ENCODE results near the gene CDH4. TPM values are rescaled to one million over a fixed set of nuclear protein-coding genes. Genes with fewer than 3 reads are reported as not detected.

Gene CDH4
- total RNA-seq, 1 experiment from 2014 or later = 5.3 TPM

DNA sequence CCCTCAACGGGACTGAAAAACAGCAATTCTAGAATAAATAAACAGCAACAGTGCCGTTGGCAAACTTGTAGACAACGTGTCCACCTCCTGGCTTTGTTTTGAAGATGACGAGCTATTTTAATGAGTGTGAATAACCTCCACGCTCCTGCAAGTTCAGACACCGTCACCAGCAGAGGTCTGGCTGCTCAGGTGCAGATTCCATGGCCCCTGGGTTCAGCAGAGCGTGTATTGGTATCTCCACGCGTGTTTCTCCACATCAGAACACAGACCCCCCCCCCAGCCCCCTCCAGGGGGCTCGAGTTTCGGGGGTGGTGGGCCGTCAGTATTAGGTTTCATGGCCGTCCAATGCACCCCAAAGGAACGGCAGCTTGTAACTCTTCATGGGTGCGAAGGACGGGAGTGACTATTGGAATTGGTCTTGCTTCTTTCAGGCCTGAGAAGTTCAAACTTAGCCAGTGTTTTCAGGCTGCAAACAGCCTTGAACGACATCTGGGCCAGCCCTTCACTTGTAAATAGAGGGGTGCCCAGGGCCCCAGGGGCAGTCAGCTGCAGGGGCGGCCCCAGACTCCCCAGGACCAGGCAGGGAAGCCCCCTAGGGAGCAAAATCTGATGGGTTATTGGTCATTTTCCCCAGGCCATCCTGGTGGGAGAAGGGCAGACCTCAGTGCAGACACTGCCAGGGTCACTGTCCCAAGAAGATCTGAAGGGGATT is 505.1 kb downstream of the CDH4 start:
- Mint-ChIP-seq H3K4me3 (no peak overlapping the region), H3K4me1 (peaks cover 20% of the 10 kb centered on the region), H3K36me3 (no peaks in the 10 kb centered on the region; the same call in 1 of the 2 replicates), H3K9me3 (no peaks in the 10 kb centered on the region), H3K27ac (no peak overlapping the region; the same call in 1 of the 2 replicates), H3K27me3 (ENCODE audit: low read depth) (no peaks in the 10 kb centered on the region)
- ChIA-PET CTCF (interaction anchor here (1.1 kb wide), 1 partner anchor 10 kb away, joined by 3 read pairs; no protein-coding TSS in a partner anchor), POLR2A (no interaction called here)
- ATAC-seq (no peak), DNase-seq (ENCODE audit: low spot score) (no peak)
- TF ChIP-seq MYBL2 (CRISPR knock-in tag; IDR thresholded peaks at IDR 0.05) (no peak), TP53 (CRISPR knock-in tag; IDR thresholded peaks at IDR 0.05) (no peak), ESRRA (CRISPR knock-in tag; IDR thresholded peaks at IDR 0.05; ENCODE audit: borderline replicate concordance) (no peak), TEAD4 (CRISPR knock-in tag; IDR thresholded peaks at IDR 0.05) (no peak), CREB1 (CRISPR knock-in tag; IDR thresholded peaks at IDR 0.05) (no peak), NFATC4 (CRISPR knock-in tag; IDR thresholded peaks at IDR 0.05) (no peak), JUN (CRISPR knock-in tag; IDR thresholded peaks at IDR 0.05) (no peak), FOXP1 (CRISPR knock-in tag; IDR thresholded peaks at IDR 0.05; ENCODE audit: borderline replicate concordance) (no peak)

DNA sequence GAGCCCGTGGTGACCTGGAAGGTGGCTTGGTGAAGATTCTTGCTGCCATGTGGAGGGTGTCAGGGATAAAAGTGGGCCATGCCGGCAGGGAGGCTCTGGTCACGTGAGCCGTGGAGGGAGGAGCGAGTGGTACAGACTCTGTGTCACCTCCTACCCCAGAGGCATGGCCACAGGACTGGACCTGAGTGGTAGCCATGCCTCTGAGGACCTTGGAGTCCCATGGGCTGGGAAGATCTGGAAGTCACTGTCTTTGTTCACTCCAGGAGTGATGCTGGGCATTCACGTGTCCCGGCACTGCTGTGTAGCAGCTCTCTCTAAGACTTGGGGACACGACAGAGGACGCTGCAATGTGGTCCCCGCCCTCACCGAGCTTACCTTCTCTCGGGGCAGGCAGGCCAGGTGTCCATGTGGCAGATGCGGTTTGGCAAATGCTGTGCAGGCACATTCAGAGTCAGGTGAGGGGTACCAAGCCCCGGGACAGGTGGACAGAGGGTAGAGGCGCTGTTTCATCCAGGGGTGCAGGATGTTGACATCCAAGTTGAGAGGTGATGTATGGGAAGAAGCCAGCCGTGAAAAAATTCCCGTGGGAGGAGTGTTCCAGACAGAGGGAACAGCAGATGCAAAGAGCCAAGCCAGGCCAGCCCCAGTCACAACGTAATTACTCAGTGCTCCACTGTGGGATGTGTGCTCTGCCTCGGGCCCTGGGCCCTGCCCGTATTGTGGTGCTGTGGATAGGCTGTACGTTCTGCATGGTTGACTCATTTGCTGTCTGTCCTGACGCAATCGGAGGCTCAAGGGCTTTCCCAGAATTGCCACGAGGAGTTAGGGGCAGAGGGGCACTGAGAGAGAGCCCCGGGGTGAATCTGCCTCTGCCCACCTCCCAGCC is 505.9 kb downstream of the CDH4 start:
- peaks cover 14% of the 10 kb centered on the region for H3K4me1 Mint-ChIP-seq
- ChIA-PET CTCF (interaction anchor here (1.1 kb wide), 1 partner anchor 9 kb away, joined by 3 read pairs; no protein-coding TSS in a partner anchor), POLR2A (no interaction called here)
- TF ChIP-seq NR2C2 (CRISPR knock-in tag; IDR thresholded peaks at IDR 0.05) = no peak
- no peak for TF ChIP-seq ESRRA (CRISPR knock-in tag; IDR thresholded peaks at IDR 0.05; ENCODE audit: borderline replicate concordance)
- TF ChIP-seq, protein P1, sequence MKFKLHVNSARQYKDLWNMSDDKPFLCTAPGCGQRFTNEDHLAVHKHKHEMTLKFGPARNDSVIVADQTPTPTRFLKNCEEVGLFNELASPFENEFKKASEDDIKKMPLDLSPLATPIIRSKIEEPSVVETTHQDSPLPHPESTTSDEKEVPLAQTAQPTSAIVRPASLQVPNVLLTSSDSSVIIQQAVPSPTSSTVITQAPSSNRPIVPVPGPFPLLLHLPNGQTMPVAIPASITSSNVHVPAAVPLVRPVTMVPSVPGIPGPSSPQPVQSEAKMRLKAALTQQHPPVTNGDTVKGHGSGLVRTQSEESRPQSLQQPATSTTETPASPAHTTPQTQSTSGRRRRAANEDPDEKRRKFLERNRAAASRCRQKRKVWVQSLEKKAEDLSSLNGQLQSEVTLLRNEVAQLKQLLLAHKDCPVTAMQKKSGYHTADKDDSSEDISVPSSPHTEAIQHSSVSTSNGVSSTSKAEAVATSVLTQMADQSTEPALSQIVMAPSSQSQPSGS (CRISPR knock-in tag; IDR thresholded peaks at IDR 0.05; ENCODE audit: borderline replicate concordance, low read depth) = no peak
- no peak for TF ChIP-seq SP1 (CRISPR knock-in tag; conservative IDR thresholded peaks at IDR 0.05)
- TF ChIP-seq ZNF317 (CRISPR knock-in tag; IDR thresholded peaks at IDR 0.05; ENCODE audit: borderline replicate concordance, low read depth) = no peak
- TF ChIP-seq, protein P2, sequence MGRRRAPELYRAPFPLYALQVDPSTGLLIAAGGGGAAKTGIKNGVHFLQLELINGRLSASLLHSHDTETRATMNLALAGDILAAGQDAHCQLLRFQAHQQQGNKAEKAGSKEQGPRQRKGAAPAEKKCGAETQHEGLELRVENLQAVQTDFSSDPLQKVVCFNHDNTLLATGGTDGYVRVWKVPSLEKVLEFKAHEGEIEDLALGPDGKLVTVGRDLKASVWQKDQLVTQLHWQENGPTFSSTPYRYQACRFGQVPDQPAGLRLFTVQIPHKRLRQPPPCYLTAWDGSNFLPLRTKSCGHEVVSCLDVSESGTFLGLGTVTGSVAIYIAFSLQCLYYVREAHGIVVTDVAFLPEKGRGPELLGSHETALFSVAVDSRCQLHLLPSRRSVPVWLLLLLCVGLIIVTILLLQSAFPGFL (CRISPR knock-in tag; IDR thresholded peaks at IDR 0.05; ENCODE audit: borderline replicate concordance) = no peak
- no peak for TF ChIP-seq RORB (CRISPR knock-in tag; IDR thresholded peaks at IDR 0.05)
- TF ChIP-seq, protein P3, sequence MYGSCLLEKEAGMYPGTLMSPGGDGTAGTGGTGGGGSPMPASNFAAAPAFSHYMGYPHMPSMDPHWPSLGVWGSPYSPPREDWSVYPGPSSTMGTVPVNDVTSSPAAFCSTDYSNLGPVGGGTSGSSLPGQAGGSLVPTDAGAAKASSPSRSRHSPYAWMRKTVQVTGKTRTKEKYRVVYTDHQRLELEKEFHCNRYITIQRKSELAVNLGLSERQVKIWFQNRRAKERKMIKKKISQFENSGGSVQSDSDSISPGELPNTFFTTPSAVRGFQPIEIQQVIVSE (CRISPR knock-in tag; IDR thresholded peaks at IDR 0.05; ENCODE audit: borderline replicate concordance) = no peak
- TF ChIP-seq TEAD4 (CRISPR knock-in tag; IDR thresholded peaks at IDR 0.05) = no peak
- TF ChIP-seq, protein P4, sequence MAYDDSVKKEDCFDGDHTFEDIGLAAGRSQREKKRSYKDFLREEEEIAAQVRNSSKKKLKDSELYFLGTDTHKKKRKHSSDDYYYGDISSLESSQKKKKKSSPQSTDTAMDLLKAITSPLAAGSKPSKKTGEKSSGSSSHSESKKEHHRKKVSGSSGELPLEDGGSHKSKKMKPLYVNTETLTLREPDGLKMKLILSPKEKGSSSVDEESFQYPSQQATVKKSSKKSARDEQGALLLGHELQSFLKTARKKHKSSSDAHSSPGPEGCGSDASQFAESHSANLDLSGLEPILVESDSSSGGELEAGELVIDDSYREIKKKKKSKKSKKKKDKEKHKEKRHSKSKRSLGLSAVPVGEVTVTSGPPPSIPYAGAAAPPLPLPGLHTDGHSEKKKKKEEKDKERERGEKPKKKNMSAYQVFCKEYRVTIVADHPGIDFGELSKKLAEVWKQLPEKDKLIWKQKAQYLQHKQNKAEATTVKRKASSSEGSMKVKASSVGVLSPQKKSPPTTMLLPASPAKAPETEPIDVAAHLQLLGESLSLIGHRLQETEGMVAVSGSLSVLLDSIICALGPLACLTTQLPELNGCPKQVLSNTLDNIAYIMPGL (CRISPR knock-in tag; IDR thresholded peaks at IDR 0.05) = no peak
- no peak for TF ChIP-seq EMX1 (CRISPR knock-in tag; IDR thresholded peaks at IDR 0.05)
- TF ChIP-seq CREM (CRISPR knock-in tag; IDR thresholded peaks at IDR 0.05) = no peak
- no peak for TF ChIP-seq HMGA2 (CRISPR knock-in tag; IDR thresholded peaks at IDR 0.05)
- TF ChIP-seq, protein P5, sequence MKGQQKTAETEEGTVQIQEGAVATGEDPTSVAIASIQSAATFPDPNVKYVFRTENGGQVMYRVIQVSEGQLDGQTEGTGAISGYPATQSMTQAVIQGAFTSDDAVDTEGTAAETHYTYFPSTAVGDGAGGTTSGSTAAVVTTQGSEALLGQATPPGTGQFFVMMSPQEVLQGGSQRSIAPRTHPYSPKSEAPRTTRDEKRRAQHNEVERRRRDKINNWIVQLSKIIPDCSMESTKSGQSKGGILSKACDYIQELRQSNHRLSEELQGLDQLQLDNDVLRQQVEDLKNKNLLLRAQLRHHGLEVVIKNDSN (CRISPR knock-in tag; IDR thresholded peaks at IDR 0.05) = no peak
- no peaks in the 10 kb centered on the region for H3K27me3 Mint-ChIP-seq (ENCODE audit: low read depth)
- H3K36me3 Mint-ChIP-seq = no peaks in the 10 kb centered on the region
- DNase-seq (ENCODE audit: low spot score) (no peak), ATAC-seq (no peak)
- H3K9me3 Mint-ChIP-seq = no peaks in the 10 kb centered on the region
- H3K27ac Mint-ChIP-seq = no peak overlapping the region
- no peak overlapping the region for H3K4me3 Mint-ChIP-seq
